ENCODE measurements around the gene KIF6.

GRCh38 chr6:39698789-39699188 is 26.4 kb downstream of the KIF6 start:
- TF ChIP-seq CTCF (IDR thresholded peaks at IDR 0.05) (no peak), POLR2A (IDR thresholded peaks at IDR 0.05) (no peak)
